ENCODE measurements around the gene ATP11B. TPM values are rescaled to one million over a fixed set of nuclear protein-coding genes. Genes with fewer than 3 reads are reported as not detected.

The ATP11B gene
- total and polyA plus RNA-seq, 2 of the 8 experiments (the other 6 are each of a cell fraction or from before 2014, with no cell fraction given) = 5.1 to 26.5 TPM

DNA sequence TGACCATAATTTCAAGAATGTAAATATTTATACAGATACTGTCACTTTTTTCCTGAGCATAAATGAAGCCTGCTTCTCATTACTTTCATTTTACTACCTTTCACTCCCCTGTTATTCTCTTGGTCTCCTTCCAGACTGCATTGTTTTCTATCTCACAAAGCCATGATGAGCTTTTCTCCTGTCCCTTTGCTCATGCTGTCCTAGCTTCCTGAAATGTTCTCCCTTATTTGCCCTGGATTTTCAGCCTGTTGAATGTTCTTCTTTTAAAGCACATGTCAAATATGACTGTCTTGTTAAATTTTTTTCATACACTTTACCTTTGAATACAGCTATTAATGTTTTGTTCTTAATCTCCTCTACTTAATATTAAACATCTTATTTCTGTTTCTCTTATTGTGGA, 31.7 kb downstream of the ATP11B start (continued):
- TF ChIP-seq RNF2 (IDR thresholded peaks at IDR 0.05; ENCODE audit: borderline replicate concordance, low read depth, low read length, missing control alignments, poor library complexity, severe bottlenecking) (no peak), POU5F1 (IDR thresholded peaks at IDR 0.05; ENCODE audit: low read depth, low read length) (no peak)

Measured in H1 (cell line).